ENCODE data around the gene PHF21B.
"Not testable (repeated sequence)": the region's sequence is repeated elsewhere in the genome, so short reads cannot be mapped to it uniquely, and the experiment has no call there.

Gene PHF21B

DNA sequence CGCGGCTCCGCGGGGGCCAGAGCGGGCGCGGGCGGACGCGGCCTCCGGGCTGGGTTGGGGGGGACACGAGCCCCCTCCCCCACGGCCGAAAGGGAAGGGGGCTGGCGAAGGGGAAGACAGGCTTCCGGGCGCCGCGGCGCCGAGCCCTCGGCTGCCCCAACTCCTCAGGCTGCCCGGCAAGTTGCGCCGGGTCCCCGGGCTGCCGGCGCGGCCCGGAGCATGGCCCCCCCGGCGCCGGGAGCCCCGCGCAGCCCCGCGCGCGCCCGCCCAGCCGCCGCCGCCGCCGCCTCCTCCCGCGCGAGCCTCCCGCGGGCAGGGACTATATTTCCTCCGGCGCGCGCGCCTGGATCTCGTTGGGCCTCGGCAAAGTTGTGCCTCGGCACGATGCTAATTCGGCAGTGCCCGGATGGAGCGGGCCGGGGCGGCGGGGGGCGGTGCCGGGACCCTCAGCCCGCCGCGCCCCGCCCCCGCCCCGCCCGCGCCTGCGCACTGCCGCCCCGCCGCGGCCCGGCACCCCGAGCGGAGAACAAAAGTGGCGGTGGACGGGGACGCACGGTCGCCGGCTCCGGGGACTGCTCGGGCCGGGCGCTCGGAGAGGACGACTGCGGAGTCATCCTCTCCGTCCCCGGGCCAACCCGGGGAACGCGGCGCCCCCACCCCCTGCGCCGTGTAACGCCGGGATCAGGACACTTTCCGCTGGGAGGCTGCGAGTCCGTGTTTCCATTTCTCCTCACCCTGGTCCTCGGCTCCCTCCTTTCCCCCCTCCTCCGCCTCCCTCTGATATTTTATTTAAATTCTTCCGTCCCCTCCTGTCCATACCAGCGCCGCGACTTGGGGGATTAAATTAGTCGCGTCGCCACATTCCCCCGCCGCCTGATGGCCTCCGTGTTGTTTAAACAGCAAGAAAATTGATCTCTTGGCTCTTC lies at the start of gene PHF21B:
TSS of gene PHF21B (minus strand) at position 400 of the 926 bp plus-strand sequence. CDS start 456 bp downstream, outside the sequence.
- DNase-seq (ENCODE audit: low spot score), result no peak

GRCh38 chr22:45059296-45059695 lies 49.5 kb upstream of the PHF21B start:
- DNase-seq (ENCODE audit: low spot score), result no peak

- DNase-seq (ENCODE audit: low spot score), result no peak
Measured at GRCh38 chr22:45058622-45058912, 48.8 kb upstream of the PHF21B start.

- no peak for DNase-seq (ENCODE audit: low spot score)
Measured at GRCh38 chr22:45055936-45056335, 46.1 kb upstream of the PHF21B start.

GRCh38 chr22:45053571-45053970 lies 43.8 kb upstream of the PHF21B start:
- no peak for DNase-seq (ENCODE audit: low spot score)

GRCh38 chr22:45053094-45053493 lies 43.3 kb upstream of the PHF21B start:
- no peak for DNase-seq (ENCODE audit: low spot score)

- not testable (repeated sequence) for DNase-seq (ENCODE audit: low spot score)
Measured at GRCh38 chr22:45052665-45053064, 42.9 kb upstream of the PHF21B start.

GRCh38 chr22:45051946-45052345 lies 42.1 kb upstream of the PHF21B start:
- DNase-seq (ENCODE audit: low spot score), result no peak

DNA sequence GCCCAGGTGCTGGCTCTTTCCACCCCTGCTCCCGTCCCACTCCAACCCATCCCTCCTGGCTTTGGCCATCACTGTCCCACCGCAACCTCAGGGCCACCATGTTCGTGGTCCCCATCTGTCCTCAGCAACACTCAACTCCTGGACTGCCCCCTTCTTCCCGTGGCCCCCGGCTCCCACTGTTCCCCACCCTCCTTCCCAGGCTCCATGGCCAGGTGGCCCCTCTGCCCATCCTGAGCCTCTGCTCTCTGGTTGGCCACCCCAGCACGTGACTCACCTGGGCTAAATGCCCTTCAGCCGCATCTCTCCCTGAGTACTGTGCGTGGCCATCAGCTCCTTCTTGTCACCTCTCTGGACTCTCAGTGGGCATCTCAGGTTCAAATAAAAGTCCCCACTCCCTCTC lies 41.6 kb upstream of the PHF21B start:
- DNase-seq (ENCODE audit: low spot score), result no peak

DNA sequence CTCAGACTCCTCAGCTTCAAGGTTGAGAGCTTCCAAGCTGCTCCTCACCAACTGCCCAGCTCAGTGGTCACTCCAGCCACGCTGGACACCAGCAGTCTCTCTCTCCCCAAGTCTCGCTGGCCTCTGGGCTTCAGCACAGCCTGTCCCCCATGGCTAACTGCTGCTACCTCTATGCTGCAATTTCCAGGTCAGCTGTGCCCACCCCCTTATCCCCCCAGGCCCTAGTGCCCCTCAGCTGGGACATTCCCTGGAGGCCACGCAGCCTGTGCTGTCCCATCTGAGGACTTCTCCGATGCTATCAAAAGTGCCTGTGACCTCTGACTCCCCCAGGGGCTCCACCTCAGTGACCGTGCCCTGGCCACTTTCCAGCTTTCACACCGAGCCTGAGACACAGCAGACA lies 37.5 kb upstream of the PHF21B start:
- no peak for DNase-seq (ENCODE audit: low spot score)

- no peak for DNase-seq (ENCODE audit: low spot score)
Measured at GRCh38 chr22:45045208-45045607, 35.4 kb upstream of the PHF21B start.

DNA sequence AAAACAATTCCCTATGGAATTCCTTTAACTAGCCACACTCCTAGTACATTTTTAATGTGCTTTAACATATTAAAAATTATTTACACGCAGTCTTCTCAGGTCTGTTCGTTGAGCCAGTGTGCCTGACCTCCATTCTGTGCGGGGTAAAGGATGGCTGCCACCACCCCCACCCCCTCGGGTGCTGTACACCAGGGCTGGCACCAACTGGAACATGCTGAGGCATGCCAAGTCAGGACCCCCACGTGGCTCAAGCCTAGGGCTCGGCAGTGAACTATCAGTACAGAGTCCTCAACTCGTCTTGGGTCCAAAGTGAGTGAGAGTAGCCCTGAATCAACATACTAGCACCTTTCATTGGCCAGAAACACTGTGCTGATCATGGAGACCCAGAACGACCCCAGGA lies 32.5 kb upstream of the PHF21B start:
- no peak for DNase-seq (ENCODE audit: low spot score)

DNA sequence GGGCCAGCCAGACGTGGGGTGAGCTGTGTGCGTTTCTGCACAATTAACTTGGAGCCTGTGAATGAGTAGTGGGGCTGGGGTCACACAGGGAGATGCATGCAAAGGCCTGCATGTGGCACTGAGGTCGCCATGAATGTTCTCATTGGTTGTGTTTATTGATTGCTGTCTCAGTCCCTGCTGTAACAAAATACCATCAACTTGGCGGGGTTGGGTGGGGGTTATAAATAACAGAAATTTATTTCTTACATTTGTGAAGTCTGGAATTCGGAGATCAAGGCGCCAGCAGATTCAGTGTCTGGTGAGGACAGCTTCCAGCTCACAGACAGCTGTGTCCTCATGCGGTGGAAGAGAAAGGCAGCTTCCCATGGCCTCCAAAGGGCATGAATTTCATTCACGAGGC lies 29.3 kb upstream of the PHF21B start:
- DNase-seq (ENCODE audit: low spot score), result no peak

DNA sequence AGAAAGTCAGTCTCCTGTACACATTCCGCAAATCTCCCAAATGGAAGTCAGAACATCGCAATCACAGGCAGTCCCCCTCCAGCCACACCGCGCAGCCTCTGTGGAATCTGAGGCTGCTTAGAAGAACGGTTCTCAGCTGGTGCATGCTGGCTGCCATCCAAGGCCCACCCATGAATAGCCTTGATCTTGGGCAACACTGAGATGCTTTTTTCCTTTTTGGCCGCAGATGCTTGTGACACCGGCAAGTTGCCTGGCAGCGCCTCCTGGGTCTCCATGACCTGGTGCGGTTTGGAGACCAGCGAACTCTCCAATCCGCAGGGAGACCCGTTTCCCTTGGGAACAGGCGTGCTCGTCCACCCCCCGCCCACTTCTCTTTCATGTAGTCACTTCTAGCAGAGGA lies 26.3 kb upstream of the PHF21B start:
- DNase-seq (ENCODE audit: low spot score), result no peak

- no peak for DNase-seq (ENCODE audit: low spot score)
Measured at GRCh38 chr22:45034821-45035220, 25.0 kb upstream of the PHF21B start.

DNA sequence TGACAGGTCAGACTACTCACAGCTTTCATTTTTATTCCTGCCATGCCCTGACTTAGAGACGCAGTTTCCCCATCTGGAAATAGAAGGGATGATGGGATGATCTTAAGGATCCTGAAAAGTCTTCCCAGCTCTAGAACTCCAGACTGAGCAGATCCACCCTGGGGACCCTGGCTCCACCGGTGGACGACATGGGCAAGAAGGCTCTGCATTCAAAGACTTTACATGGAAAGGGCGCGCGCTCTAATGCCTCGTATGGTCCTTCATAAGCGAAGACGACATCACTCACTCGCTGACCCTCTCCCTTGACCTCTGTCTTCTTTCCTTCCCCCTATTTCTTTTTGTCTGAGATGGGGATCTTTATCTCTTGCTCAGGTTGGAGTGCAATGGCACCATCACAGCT lies 24.4 kb upstream of the PHF21B start:
- DNase-seq (ENCODE audit: low spot score), result no peak

DNA sequence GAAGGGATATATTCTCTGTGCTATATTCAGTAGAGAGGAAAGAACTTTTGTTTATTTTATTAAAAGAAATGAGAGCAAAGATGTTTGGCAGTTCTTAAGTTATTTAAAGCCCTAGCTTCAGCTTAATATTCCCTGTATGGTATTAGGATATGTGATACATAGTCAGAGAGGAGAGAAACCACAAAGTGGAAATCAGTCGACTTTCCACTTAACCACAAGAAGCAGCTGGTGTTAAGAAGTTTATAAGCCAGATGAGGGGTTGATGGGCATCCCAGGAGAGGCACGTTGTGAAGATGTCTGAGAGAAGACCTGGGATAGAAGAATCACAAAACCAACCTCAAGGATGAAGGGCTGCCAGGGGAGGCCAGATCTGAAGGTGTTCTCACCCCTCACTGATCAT lies 23.3 kb upstream of the PHF21B start:
- no peak for DNase-seq (ENCODE audit: low spot score)

- DNase-seq (ENCODE audit: low spot score), result no peak
Measured at GRCh38 chr22:45031629-45032403, 22.0 kb upstream of the PHF21B start.

DNA sequence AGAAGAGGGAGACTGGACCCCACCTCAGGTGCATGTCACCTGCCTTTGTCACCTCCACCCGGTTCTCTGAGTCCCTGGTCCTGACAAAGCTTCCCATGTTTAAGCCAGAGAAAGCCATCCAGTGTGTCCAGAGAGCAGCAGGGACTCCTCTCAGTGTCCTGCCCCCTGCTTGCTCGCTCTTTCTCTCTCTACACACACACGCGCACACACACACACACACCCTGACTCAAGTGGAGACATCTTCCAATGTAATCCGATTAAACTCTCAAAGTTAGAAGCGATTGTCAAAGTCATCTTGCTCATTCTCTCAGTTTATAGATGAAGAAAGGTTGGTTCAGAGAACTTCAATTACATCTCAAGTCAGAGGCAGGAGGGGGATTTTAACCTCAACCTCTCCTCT lies 19.7 kb upstream of the PHF21B start:
- DNase-seq (ENCODE audit: low spot score), result no peak

DNA sequence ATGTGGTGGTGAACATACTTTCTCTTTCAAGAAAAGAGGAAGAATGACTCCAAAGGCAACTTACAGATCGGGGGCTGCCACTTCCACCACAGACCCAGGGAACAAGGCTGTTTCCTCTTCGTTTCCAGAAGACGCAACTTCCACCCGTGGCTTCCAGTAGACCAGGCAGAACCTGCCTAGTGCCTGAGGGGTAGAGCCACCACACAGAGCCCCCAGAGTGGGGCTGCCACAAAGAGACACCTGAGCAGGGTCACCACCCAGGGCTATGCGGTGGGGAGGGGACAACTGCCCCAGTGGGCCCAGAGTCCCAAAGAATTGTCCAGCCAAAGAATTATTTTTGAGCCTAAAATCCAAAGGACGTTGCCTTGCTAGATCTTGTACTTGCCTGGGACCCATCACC lies 16.7 kb upstream of the PHF21B start:
- DNase-seq (ENCODE audit: low spot score), result no peak

DNA sequence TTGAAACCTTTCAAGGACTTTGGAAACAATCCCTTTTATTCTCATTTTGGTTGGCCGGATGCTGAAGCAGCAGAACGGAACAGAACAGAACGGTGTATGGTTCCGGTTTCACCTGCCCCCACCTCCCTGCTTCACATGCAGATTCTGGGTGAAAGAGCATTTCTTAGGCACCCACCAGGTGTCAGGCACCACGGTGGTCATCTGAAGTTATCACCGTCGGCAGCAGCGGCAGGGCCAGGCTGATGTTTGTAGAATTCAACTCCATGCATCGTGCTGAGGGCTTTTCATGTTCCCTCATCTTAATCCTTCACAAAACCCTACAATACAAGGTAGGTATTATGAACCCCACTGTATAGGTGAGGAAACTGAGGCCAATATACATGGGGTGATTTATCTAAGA lies 13.6 kb upstream of the PHF21B start:
- DNase-seq (ENCODE audit: low spot score), result no peak

GRCh38 chr22:45019861-45020655 lies 10.3 kb upstream of the PHF21B start:
- DNase-seq (ENCODE audit: low spot score), result no peak

DNA sequence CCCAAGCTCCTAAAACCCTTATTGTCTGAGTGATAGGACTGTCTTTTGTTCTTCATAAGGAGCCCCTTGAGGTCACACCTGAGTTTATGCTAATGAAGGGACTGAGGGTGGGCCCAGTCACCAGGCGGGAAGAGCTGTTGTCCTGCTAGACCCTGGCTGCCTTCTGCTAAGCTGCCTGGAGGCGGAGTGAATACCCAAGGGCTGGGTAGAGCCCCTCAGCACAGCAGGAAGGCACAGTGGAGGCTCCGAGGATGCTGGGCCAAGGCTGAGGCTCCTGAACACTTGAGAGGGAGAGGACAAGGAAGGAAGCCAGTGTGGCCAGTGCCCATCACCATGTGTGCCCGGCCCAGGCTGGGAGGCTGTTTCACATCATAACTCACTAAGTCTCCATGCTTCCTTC lies 4.8 kb upstream of the PHF21B start:
- DNase-seq (ENCODE audit: low spot score), result no peak

Measured in LoVo (cell line).